ENCODE data around the gene BANF1. TPM values are rescaled to one million over a fixed set of nuclear protein-coding genes. Genes with fewer than 3 reads are reported as not detected.
A peak's percentile ranks its signal among the peaks of the same experiment; 100 is the strongest.

The BANF1 gene
- total RNA-seq, 1 donor from 2014 or later: 180 TPM

GRCh38 chr11:66017321-66017720 lies 15.0 kb downstream of the BANF1 start:
- FAIRE-seq: no peak
- H3K9me3 ChIP-seq (ENCODE audit: insufficient read depth, low read depth, low read length): no peaks in the 10 kb centered on the region
- Mint-ChIP-seq H3K36me3 (ENCODE audit: low read depth, unreplicated experiment) (no peaks in the 10 kb centered on the region), H3K27ac (ENCODE audit: unreplicated experiment) (no peak overlapping the region), H3K4me1 (ENCODE audit: low read depth, unreplicated experiment) (peaks cover 11% of the 10 kb centered on the region), H3K4me3 (ENCODE audit: unreplicated experiment) (no peak overlapping the region), H3K9me3 (ENCODE audit: unreplicated experiment) (no peaks in the 10 kb centered on the region), H3K27me3 (ENCODE audit: low read depth, unreplicated experiment) (no peaks in the 10 kb centered on the region)
- no peak for TF ChIP-seq CTCF (IDR thresholded peaks at IDR 0.05; ENCODE audit: insufficient read depth, low read depth, low read length)
- no peak for TF ChIP-seq EZH2 (IDR thresholded peaks at IDR 0.05; ENCODE audit: insufficient read depth, low read length)
- no peaks in the 10 kb centered on the region for H3K36me3 ChIP-seq (ENCODE audit: insufficient read depth, low read length)
- H3K4me2 ChIP-seq (ENCODE audit: low read length): no peak overlapping the region
- no peaks in the 10 kb centered on the region for H4K20me1 ChIP-seq (ENCODE audit: insufficient read depth, low read length)
- no peaks in the 10 kb centered on the region for H3K79me2 ChIP-seq (ENCODE audit: insufficient read depth, low read length)
- DNase-seq (ENCODE audit: low read depth): no peak
- H2AFZ ChIP-seq (ENCODE audit: low read depth, low read length): no peak overlapping the region
- H3K4me3 ChIP-seq (ENCODE audit: insufficient read depth, low read depth, low read length): no peak overlapping the region
- H3K27me3 ChIP-seq (ENCODE audit: insufficient read depth, low read length): no peaks in the 10 kb centered on the region
- no peak overlapping the region for H3K9ac ChIP-seq (ENCODE audit: low read length)
- peaks cover 29% of the 10 kb centered on the region for H3K4me1 ChIP-seq (ENCODE audit: insufficient read depth, low read length)
- no peak overlapping the region for H3K27ac ChIP-seq (ENCODE audit: low read depth, low read length)

- no peaks in the 10 kb centered on the region for H3K9me3 Mint-ChIP-seq (ENCODE audit: unreplicated experiment)
- Histone ChIP-seq H3K9me3 (ENCODE audit: insufficient read depth, low read depth, low read length) (no peaks in the 10 kb centered on the region), H3K36me3 (ENCODE audit: insufficient read depth, low read length) (no peaks in the 10 kb centered on the region), H3K4me1 (ENCODE audit: insufficient read depth, low read length) (peaks cover 22% of the 10 kb centered on the region), H3K79me2 (ENCODE audit: insufficient read depth, low read length) (no peaks in the 10 kb centered on the region), H3K9ac (ENCODE audit: low read length) (no peak overlapping the region), H4K20me1 (ENCODE audit: insufficient read depth, low read length) (no peaks in the 10 kb centered on the region), H3K27me3 (ENCODE audit: insufficient read depth, low read length) (no peaks in the 10 kb centered on the region), H3K4me2 (ENCODE audit: low read length) (no peak overlapping the region), H3K27ac (ENCODE audit: low read depth, low read length) (no peak overlapping the region), H2AFZ (ENCODE audit: low read depth, low read length) (no peak overlapping the region), H3K4me3 (ENCODE audit: insufficient read depth, low read depth, low read length) (no peak overlapping the region)
- H3K36me3 Mint-ChIP-seq (ENCODE audit: low read depth, unreplicated experiment): no peaks in the 10 kb centered on the region
- TF ChIP-seq EZH2 (IDR thresholded peaks at IDR 0.05; ENCODE audit: insufficient read depth, low read length) (no peak), CTCF (IDR thresholded peaks at IDR 0.05; ENCODE audit: insufficient read depth, low read depth, low read length) (no peak)
- H3K4me1 Mint-ChIP-seq (ENCODE audit: low read depth, unreplicated experiment): peaks cover 6% of the 10 kb centered on the region
- H3K27ac Mint-ChIP-seq (ENCODE audit: unreplicated experiment): no peak overlapping the region
- FAIRE-seq: no peak
- no peak overlapping the region for H3K4me3 Mint-ChIP-seq (ENCODE audit: unreplicated experiment)
- peaks cover 12% of the 10 kb centered on the region for H3K27me3 Mint-ChIP-seq (ENCODE audit: low read depth, unreplicated experiment)
- DNase-seq (ENCODE audit: low read depth): no peak
These were observed 17.9 kb downstream of the BANF1 start for GRCh38 chr11:66020212-66020611.

- Mint-ChIP-seq H3K27me3 (ENCODE audit: low read depth, unreplicated experiment) (peaks cover 12% of the 10 kb centered on the region), H3K4me1 (ENCODE audit: low read depth, unreplicated experiment) (peaks cover 3% of the 10 kb centered on the region), H3K27ac (ENCODE audit: unreplicated experiment) (peak overlapping the region; percentile 34), H3K36me3 (ENCODE audit: low read depth, unreplicated experiment) (no peaks in the 10 kb centered on the region), H3K4me3 (ENCODE audit: unreplicated experiment) (no peak overlapping the region), H3K9me3 (ENCODE audit: unreplicated experiment) (no peaks in the 10 kb centered on the region)
- Histone ChIP-seq H3K36me3 (ENCODE audit: insufficient read depth, low read length) (no peaks in the 10 kb centered on the region), H3K9me3 (ENCODE audit: insufficient read depth, low read depth, low read length) (no peaks in the 10 kb centered on the region), H3K9ac (ENCODE audit: low read length) (no peak overlapping the region), H3K27ac (ENCODE audit: low read depth, low read length) (no peak overlapping the region), H4K20me1 (ENCODE audit: insufficient read depth, low read length) (no peaks in the 10 kb centered on the region), H3K4me2 (ENCODE audit: low read length) (peak overlapping the region; percentile 67), H2AFZ (ENCODE audit: low read depth, low read length) (no peak overlapping the region), H3K27me3 (ENCODE audit: insufficient read depth, low read length) (no peaks in the 10 kb centered on the region), H3K4me1 (ENCODE audit: insufficient read depth, low read length) (peaks cover 17% of the 10 kb centered on the region), H3K79me2 (ENCODE audit: insufficient read depth, low read length) (no peaks in the 10 kb centered on the region), H3K4me3 (ENCODE audit: insufficient read depth, low read depth, low read length) (no peak overlapping the region)
- FAIRE-seq: peak; percentile 49
- TF ChIP-seq EZH2 (IDR thresholded peaks at IDR 0.05; ENCODE audit: insufficient read depth, low read length) (no peak), CTCF (IDR thresholded peaks at IDR 0.05; ENCODE audit: insufficient read depth, low read depth, low read length) (no peak)
- DNase-seq (ENCODE audit: low read depth): peak; percentile 68
These were observed 18.5 kb downstream of the BANF1 start for GRCh38 chr11:66020618-66021357.

Data from astrocyte (in vitro differentiated cells and primary cell).